Prostate gland (tissue), 2 donors: ENCODE measurements around the gene C1QTNF1.

Experiments
- POLR2A ChIP-seq: fragments of 450-650 bp; IDR thresholded peaks from one replicate; pipeline ENCODE4 v1.6.1; 2016; ENCODE audit warnings: antibody characterized with exemption, mild to moderate bottlenecking
- POLR2AphosphoS5 ChIP-seq: sonication (generic); formaldehyde crosslinking; IDR thresholded peaks from one replicate; pipeline ENCODE4 v1.6.1; 2017; ENCODE audit warnings: antibody characterized with exemption
- TF ChIP-seq, protein P1 (sequence below), 4 experiments: fragments of 200-600 bp in 2 of 4; fragments of 450-650 bp in 2 of 4; sonication (generic) in 2 of 4; IDR thresholded peaks; 1 replicate in 3 of 4; 2 replicates in 1 of 4; pipeline ENCODE4 v1.5.1; 2016 to 2019; ENCODE audit warnings: antibody characterized with exemption in 4 of 4, mild to moderate bottlenecking in 2 of 4, moderate library complexity in 2 of 4

DNA sequence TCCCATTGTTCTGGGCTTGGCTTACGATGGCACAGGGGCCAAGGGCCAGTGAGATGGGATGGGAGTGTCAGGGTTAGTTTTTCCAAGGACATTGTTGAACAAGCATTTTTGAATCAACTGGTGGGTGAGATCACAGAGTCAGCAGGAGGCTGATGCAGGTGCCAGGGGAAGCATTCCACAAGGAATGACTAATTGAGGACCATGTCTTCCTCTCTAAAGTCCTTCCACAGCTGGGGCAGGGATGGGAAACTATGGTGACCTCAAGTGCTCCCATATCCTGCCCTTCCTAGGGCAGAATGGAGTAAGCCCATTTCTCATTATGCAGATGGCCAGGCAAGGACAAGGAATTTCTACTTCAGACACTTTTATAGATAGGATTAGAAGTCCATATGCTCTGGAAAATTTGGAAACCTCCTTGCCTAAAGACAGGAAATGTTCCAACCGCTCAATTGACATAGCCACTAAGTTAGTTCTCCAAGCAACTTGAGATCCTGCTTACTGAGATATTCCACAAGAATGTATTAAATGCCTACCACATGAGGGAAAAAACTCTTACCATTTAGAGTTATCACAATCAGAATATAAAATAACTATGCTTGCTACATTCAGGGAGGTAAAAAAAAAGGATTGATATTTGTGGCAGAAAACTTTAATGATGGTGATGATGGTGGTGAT lies 29.4 kb downstream of the C1QTNF1 start:
- TF ChIP-seq, protein P1, sequence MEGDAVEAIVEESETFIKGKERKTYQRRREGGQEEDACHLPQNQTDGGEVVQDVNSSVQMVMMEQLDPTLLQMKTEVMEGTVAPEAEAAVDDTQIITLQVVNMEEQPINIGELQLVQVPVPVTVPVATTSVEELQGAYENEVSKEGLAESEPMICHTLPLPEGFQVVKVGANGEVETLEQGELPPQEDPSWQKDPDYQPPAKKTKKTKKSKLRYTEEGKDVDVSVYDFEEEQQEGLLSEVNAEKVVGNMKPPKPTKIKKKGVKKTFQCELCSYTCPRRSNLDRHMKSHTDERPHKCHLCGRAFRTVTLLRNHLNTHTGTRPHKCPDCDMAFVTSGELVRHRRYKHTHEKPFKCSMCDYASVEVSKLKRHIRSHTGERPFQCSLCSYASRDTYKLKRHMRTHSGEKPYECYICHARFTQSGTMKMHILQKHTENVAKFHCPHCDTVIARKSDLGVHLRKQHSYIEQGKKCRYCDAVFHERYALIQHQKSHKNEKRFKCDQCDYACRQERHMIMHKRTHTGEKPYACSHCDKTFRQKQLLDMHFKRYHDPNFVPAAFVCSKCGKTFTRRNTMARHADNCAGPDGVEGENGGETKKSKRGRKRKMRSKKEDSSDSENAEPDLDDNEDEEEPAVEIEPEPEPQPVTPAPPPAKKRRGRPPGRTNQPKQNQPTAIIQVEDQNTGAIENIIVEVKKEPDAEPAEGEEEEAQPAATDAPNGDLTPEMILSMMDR (IDR thresholded peaks at IDR 0.05) = no peak
- TF ChIP-seq POLR2A (no peak), POLR2AphosphoS5 (no peak)
